ENCODE results near the gene TTLL8. TPM values are rescaled to one million over a fixed set of nuclear protein-coding genes. Genes with fewer than 3 reads are reported as not detected.

The TTLL8 gene
- total RNA-seq, 1 experiment from 2014 or later: not detected

- Mint-ChIP-seq H3K4me1 (peaks cover 5 to 11% of the 10 kb centered on the region in 2 experiments; a peak in 3 of 4 replicates), H3K27ac (no peak overlapping the region), H3K9me3 (no peaks in the 10 kb centered on the region), H3K4me3 (no peak overlapping the region), H3K27me3 (ENCODE audit: low read depth) (peaks cover 11% of the 10 kb centered on the region), H3K36me3 (ENCODE audit: insufficient read depth in 1 of 3, low read depth in 3 of 3) (no peaks in the 10 kb centered on the region)
- H3K18ac ChIP-seq (ENCODE audit: insufficient read length, low read depth, low read length): no peak overlapping the region
- H3K4me1 ChIP-seq (ENCODE audit: insufficient read depth, low read length): no peaks in the 10 kb centered on the region
- no peaks in the 10 kb centered on the region for H3K79me1 ChIP-seq (ENCODE audit: insufficient read depth, low read depth, low read length, poor library complexity, severe bottlenecking)
- H3K27me3 ChIP-seq (ENCODE audit: insufficient read depth, low read length): no peaks in the 10 kb centered on the region
- no peak overlapping the region for H3K4ac ChIP-seq (ENCODE audit: low read depth, low read length)
- H2AK5ac ChIP-seq (ENCODE audit: insufficient read length, low read length): no peak overlapping the region
- H3K23ac ChIP-seq (ENCODE audit: insufficient read length, low read depth, low read length): no peak overlapping the region
- no peaks in the 10 kb centered on the region for H3K9me3 ChIP-seq (ENCODE audit: control insufficient read depth, low read depth, low read length)
- no peak overlapping the region for H3K56ac ChIP-seq (ENCODE audit: insufficient read length, low read depth, low read length)
- H4K20me1 ChIP-seq (ENCODE audit: control insufficient read depth, insufficient read depth, insufficient read length): no peaks in the 10 kb centered on the region
- no peak overlapping the region for H3T11ph ChIP-seq (ENCODE audit: low read length)
- no peak overlapping the region for H2BK12ac ChIP-seq (ENCODE audit: insufficient read length, low read depth, low read length)
- no CpG with 5 or more reads among the region's 13 CpGs for WGBS (ENCODE audit: extremely low coverage, insufficient read length, low lambda C conversion rate)
- H3K14ac ChIP-seq (ENCODE audit: insufficient read depth, low read length): no peak overlapping the region
- DNase-seq: no peak
- no peak for TF ChIP-seq CTCF (conservative IDR thresholded peaks at IDR 0.05)
- no peak overlapping the region for H2BK20ac ChIP-seq (ENCODE audit: low read depth, low read length, poor library complexity, severe bottlenecking)
- no peak overlapping the region for H3K4me2 ChIP-seq (ENCODE audit: insufficient read depth, insufficient read length, low read length)
- H3K79me2 ChIP-seq (ENCODE audit: insufficient read depth, low read length): no peaks in the 10 kb centered on the region
- no peaks in the 10 kb centered on the region for H3K23me2 ChIP-seq (ENCODE audit: insufficient read length, low read depth, low read length, poor library complexity, severe bottlenecking)
- H3K9ac ChIP-seq (ENCODE audit: extremely low read depth, insufficient read length, low read length): no peak overlapping the region
- H2AFZ ChIP-seq (ENCODE audit: low read length): no peak overlapping the region
- no peak overlapping the region for H4K91ac ChIP-seq (ENCODE audit: insufficient read length, low read depth, low read length)
- H2BK120ac ChIP-seq (ENCODE audit: low read depth, low read length, poor library complexity, severe bottlenecking): no peak overlapping the region
- H4K5ac ChIP-seq (ENCODE audit: insufficient read length, low read depth, low read length): no peak overlapping the region
- H2BK5ac ChIP-seq (ENCODE audit: insufficient read length, low read length): no peak overlapping the region
- H4K8ac ChIP-seq (replicated peaks; ENCODE audit: insufficient read length, low read depth, low read length): no peak overlapping the region
- no peak overlapping the region for H2BK15ac ChIP-seq (ENCODE audit: low read depth, low read length)
- H3K27ac ChIP-seq (ENCODE audit: insufficient read length, low read depth, low read length): no peak overlapping the region
Measured at GRCh38 chr22:50078246-50078645, 20.1 kb upstream of the TTLL8 start.
